ENCODE measurements around the gene CCDC120. TPM values are rescaled to one million over a fixed set of nuclear protein-coding genes. Genes with fewer than 3 reads are reported as not detected.

CCDC120 gene
- total RNA-seq, 1 experiment from 2014 or later, result 14.5 TPM

- no peaks in the 10 kb centered on the region for H3K27me3 ChIP-seq (ENCODE audit: insufficient read depth, low read length)
- H2AFZ ChIP-seq (ENCODE audit: low read length), result no peak overlapping the region
- no peak overlapping the region for H3T11ph ChIP-seq (ENCODE audit: low read length)
- no peak overlapping the region for H2BK15ac ChIP-seq (ENCODE audit: low read depth, low read length)
- Mint-ChIP-seq H3K27me3 (ENCODE audit: low read depth) (no peaks in the 10 kb centered on the region), H3K27ac (no peak overlapping the region; a peak in 1 of 7 replicates), H3K36me3 (ENCODE audit: insufficient read depth in 1 of 3, low read depth in 3 of 3) (peaks cover 17 to 36% (median 22%) of the 10 kb centered on the region in 3 experiments), H3K9me3 (peaks cover 72 to 89% of the 10 kb centered on the region in 2 experiments), H3K4me1 (peaks cover 8 to 12% of the 10 kb centered on the region in 2 experiments; a peak in 3 of 4 replicates), H3K4me3 (peak overlapping the region; percentile 74 to 78)
- H3K18ac ChIP-seq (ENCODE audit: insufficient read length, low read depth, low read length), result no peak overlapping the region
- H2BK5ac ChIP-seq (ENCODE audit: insufficient read length, low read length), result no peak overlapping the region
- peaks cover 6% of the 10 kb centered on the region for H3K79me2 ChIP-seq (ENCODE audit: insufficient read depth, low read length)
- no peak overlapping the region for H2BK12ac ChIP-seq (ENCODE audit: insufficient read length, low read depth, low read length)
- no peaks in the 10 kb centered on the region for H4K20me1 ChIP-seq (ENCODE audit: control insufficient read depth, insufficient read depth, insufficient read length)
- no peak overlapping the region for H4K5ac ChIP-seq (ENCODE audit: insufficient read length, low read depth, low read length)
- H2BK120ac ChIP-seq (ENCODE audit: low read depth, low read length, poor library complexity, severe bottlenecking), result no peak overlapping the region
- H3K4me1 ChIP-seq (ENCODE audit: insufficient read depth, low read length), result no peaks in the 10 kb centered on the region; the same call in 1 of the 2 replicates
- no peak overlapping the region for H3K27ac ChIP-seq (ENCODE audit: insufficient read length, low read depth, low read length)
- peak overlapping the region; percentile 87 for H3K4me2 ChIP-seq (ENCODE audit: insufficient read depth, insufficient read length, low read length)
- no peak overlapping the region for H3K14ac ChIP-seq (ENCODE audit: insufficient read depth, low read length)
- DNase-seq, result no peak
- H3K79me1 ChIP-seq (ENCODE audit: insufficient read depth, low read depth, low read length, poor library complexity, severe bottlenecking), result peaks cover 2% of the 10 kb centered on the region
- H3K9ac ChIP-seq (ENCODE audit: extremely low read depth, insufficient read length, low read length), result peak overlapping the region; percentile 30
- no peak overlapping the region for H2AK5ac ChIP-seq (ENCODE audit: insufficient read length, low read length)
- no peak overlapping the region for H2BK20ac ChIP-seq (ENCODE audit: low read depth, low read length, poor library complexity, severe bottlenecking)
- no peak overlapping the region for H3K4ac ChIP-seq (ENCODE audit: low read depth, low read length)
- H3K23ac ChIP-seq (ENCODE audit: insufficient read length, low read depth, low read length), result no peak overlapping the region
- H3K9me3 ChIP-seq (ENCODE audit: control insufficient read depth, low read depth, low read length), result no peaks in the 10 kb centered on the region
- H3K23me2 ChIP-seq (ENCODE audit: insufficient read length, low read depth, low read length, poor library complexity, severe bottlenecking), result peaks cover 2% of the 10 kb centered on the region
- no peak overlapping the region for H4K8ac ChIP-seq (replicated peaks; ENCODE audit: insufficient read length, low read depth, low read length)
- no peak overlapping the region for H4K91ac ChIP-seq (ENCODE audit: insufficient read length, low read depth, low read length)
- no peak for TF ChIP-seq CTCF (conservative IDR thresholded peaks at IDR 0.05)
- H3K56ac ChIP-seq (ENCODE audit: insufficient read length, low read depth, low read length), result no peak overlapping the region
- WGBS (ENCODE audit: extremely low coverage, insufficient read length, low lambda C conversion rate), result no CpG with 5 or more reads among the region's 10 CpGs
Measured at GRCh38 chrX:49059681-49060085, 884 bp downstream of the CCDC120 start.

Data from H9 (cell line).